Nephron (organoid): Measurements from ENCODE around the gene PPP2R2D.
"Not testable (repeated sequence)": the region's sequence is repeated elsewhere in the genome, so short reads cannot be mapped to it uniquely, and the experiment has no call there.

Experiments
- H3K27ac Mint-ChIP-seq, 3 experiments: 2 replicates each; pipeline ENCODE4 v1.8.0; 2020; ENCODE audit warnings: mixed read lengths in 3 of 3, mild to moderate bottlenecking in 2 of 3, moderate library complexity in 1 of 3
- H3K27me3 Mint-ChIP-seq: 2 replicates; pipeline ENCODE4 v1.8.0; 2021; ENCODE audit warnings: low read depth, mild to moderate bottlenecking, moderate library complexity, mixed read lengths
- H3K36me3 Mint-ChIP-seq: 2 replicates; pipeline ENCODE4 v1.8.0; 2020; ENCODE audit warnings: low read depth, mixed read lengths
- H3K4me1 Mint-ChIP-seq: 2 replicates; pipeline ENCODE4 v1.8.0; 2020; ENCODE audit warnings: mixed read lengths
- H3K4me3 Mint-ChIP-seq, 3 experiments: 2 replicates each; pipeline ENCODE4 v1.8.0; 2020; ENCODE audit warnings: mild to moderate bottlenecking in 3 of 3, mixed read lengths in 3 of 3, moderate library complexity in 2 of 3
- H3K9me3 Mint-ChIP-seq: 2 replicates; pipeline ENCODE4 v1.8.0; 2020; ENCODE audit warnings: mixed read lengths
- TF ChIP-seq, protein P1 (sequence below), 3 experiments: fragments of 200-600 bp; sonication (generic); IDR thresholded peaks; one replicate each; pipeline ENCODE4 v1.5.0; 2021; ENCODE audit warnings: antibody characterized with exemption in 3 of 3; ENCODE audit not compliant: unreplicated experiment in 3 of 3

PPP2R2D gene

DNA sequence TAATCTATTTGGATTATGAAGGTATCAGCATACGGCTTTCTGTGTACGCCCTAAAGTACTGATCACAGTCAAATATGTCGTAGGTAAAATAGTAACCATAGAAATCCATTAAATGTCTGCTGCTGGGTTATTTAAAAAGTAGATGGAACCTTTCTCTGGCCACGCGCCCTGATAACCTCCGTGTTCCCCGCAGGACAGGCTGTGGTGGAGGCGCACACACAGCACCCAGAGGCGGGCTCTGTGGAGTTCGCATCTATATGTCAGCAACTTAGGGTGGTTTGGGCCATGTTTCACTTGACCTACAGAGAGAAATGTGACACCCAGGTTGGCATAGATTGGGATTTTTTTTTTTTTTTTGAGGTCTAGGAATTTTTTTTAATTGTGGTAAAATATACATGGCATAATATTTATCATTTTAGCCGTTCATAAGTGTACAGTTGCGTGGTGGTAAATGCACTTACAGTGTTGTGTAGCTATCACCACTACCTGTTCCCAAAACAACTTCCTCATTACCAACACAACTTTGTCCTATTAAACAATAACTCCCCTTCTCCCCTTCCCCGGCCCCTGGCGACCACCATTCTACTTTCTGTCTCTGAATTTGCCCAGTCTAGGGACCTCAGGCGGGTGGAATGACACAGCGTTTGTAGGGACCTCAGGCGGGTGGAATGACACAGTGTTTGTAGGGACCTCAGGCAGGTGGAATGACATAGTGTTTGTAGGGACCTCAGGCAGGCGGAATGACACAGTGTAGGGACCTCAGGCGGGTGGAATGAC is 15.4 kb downstream of the PPP2R2D start:
- no peaks in the 10 kb centered on the region for H3K27me3 Mint-ChIP-seq

DNA sequence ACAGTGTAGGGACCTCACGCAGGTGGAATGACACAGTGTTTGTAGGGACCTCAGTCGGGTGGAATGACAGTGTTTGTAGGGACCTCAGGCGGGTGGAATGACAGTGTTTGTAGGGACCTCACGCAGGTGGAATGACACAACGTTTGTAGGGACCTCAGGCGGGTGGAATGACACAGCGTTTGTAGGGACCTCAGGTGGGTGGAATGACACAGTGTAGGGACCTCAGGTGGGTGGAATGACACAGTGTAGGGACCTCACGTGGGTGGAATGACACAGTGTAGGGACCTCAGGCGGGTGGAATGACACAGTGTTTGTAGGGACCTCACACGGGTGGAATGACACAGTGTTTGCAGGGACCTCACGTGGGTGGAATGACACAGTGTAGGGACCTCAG is 16.0 kb downstream of the PPP2R2D start:
- H3K9me3 Mint-ChIP-seq, H3K4me3 Mint-ChIP-seq, H3K27ac Mint-ChIP-seq, H3K27me3 Mint-ChIP-seq: not testable (repeated sequence)
- Mint-ChIP-seq H3K4me1 (peaks cover 15% of the 10 kb centered on the region), H3K36me3 (peaks cover 37% of the 10 kb centered on the region)

More for the DNA sequence above, 15.4 kb downstream of the PPP2R2D start:
- Mint-ChIP-seq H3K4me3 (no peak overlapping the region), H3K4me1 (peaks cover 9% of the 10 kb centered on the region), H3K36me3 (peaks cover 37% of the 10 kb centered on the region), H3K9me3 (no peaks in the 10 kb centered on the region), H3K27ac (no peak overlapping the region)
- TF ChIP-seq, protein P1, sequence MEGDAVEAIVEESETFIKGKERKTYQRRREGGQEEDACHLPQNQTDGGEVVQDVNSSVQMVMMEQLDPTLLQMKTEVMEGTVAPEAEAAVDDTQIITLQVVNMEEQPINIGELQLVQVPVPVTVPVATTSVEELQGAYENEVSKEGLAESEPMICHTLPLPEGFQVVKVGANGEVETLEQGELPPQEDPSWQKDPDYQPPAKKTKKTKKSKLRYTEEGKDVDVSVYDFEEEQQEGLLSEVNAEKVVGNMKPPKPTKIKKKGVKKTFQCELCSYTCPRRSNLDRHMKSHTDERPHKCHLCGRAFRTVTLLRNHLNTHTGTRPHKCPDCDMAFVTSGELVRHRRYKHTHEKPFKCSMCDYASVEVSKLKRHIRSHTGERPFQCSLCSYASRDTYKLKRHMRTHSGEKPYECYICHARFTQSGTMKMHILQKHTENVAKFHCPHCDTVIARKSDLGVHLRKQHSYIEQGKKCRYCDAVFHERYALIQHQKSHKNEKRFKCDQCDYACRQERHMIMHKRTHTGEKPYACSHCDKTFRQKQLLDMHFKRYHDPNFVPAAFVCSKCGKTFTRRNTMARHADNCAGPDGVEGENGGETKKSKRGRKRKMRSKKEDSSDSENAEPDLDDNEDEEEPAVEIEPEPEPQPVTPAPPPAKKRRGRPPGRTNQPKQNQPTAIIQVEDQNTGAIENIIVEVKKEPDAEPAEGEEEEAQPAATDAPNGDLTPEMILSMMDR (IDR thresholded peaks at IDR 0.05; ENCODE audit: unreplicated experiment in 3 of 3): no peak

DNA sequence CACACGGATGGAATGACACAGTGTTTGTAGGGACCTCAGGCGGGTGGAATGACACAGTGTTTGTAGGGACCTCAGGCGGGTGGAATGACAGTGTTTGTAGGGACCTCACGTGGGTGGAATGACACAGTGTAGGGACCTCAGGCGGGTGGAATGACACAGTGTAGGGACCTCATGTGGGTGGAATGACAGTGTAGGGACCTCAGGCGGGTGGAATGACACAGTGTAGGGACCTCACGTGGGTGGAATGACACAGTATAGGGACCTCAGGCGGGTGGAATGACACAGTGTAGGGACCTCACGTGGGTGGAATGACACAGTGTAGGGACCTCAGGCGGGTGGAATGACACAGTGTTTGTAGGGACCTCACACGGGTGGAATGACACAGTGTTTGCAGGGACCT is 16.7 kb downstream of the PPP2R2D start:
- H3K27me3 Mint-ChIP-seq, H3K9me3 Mint-ChIP-seq, H3K27ac Mint-ChIP-seq, H3K4me3 Mint-ChIP-seq: not testable (repeated sequence)
- H3K4me1 Mint-ChIP-seq: peaks cover 17% of the 10 kb centered on the region
- peaks cover 31% of the 10 kb centered on the region for H3K36me3 Mint-ChIP-seq

DNA sequence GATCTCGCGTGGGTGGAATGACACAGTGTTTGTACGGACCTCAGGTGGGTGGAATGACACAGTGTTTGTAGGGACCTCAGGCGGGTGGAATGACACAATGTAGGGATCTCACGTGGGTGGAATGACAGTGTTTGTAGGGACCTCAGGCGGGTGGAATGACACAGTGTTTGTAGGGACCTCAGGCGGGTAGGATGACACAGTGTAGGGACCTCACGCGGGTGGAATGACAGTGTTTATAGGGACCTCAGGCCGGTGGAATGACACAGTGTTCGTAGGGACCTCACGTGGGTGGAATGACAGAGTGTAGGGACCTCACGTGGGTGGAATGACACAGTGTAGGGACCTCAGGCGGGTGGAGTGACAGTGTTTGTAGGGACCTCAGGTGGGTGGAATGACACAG is 18.7 kb downstream of the PPP2R2D start:
- not testable (repeated sequence) for H3K27ac Mint-ChIP-seq, H3K27me3 Mint-ChIP-seq, H3K9me3 Mint-ChIP-seq, H3K4me3 Mint-ChIP-seq
- Mint-ChIP-seq H3K4me1 (peaks cover 12% of the 10 kb centered on the region), H3K36me3 (peaks cover 25% of the 10 kb centered on the region)

DNA sequence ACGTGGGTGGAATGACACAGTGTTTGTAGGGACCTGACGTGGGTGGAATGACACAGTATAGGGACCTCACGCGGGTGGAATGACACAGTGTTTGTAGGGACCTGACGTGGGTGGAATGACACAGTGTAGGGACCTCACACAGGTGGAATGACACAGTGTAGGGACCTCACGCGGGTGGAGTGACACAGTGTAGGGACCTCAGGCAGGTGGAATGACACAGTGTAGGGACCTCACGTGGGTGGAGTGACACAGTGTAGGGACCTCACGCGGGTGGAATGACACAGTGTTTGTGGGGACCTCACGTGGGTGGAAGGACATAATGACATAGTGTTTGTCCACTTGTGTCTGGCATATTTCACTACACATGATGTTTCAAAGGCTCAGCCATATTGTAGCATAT is 19.3 kb downstream of the PPP2R2D start:
- Mint-ChIP-seq H3K4me3 (no peak overlapping the region), H3K27ac (no peak overlapping the region), H3K27me3 (no peaks in the 10 kb centered on the region), H3K36me3 (peaks cover 28% of the 10 kb centered on the region), H3K9me3 (peaks cover 8% of the 10 kb centered on the region), H3K4me1 (peaks cover 12% of the 10 kb centered on the region)
- TF ChIP-seq, protein P1 (IDR thresholded peaks at IDR 0.05; ENCODE audit: unreplicated experiment in 3 of 3): no peak

DNA sequence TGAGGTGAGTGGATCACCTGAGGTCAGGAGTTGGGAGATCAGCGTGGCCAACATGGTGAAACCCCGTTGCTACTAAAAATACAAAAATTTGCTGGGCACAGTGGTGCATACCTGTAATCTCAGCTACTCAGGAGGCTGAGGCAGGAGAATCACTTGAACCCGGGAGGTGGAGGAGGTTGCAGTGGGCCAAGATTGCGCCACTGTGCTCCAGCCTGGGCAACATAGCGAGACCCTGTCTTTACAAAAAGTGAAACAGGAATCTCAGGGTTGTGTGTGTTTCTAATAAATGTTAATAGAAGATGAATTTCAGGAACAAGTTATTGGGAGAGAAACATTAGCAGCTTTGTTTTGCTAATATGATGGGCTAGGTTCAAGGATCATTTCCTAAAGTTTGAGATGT is 19.9 kb downstream of the PPP2R2D start:
- Mint-ChIP-seq H3K36me3 (peaks cover 33% of the 10 kb centered on the region), H3K4me1 (peaks cover 12% of the 10 kb centered on the region), H3K27ac (peak overlapping the region; percentile 9 to 83 (median 42)), H3K27me3 (no peaks in the 10 kb centered on the region), H3K4me3 (no peak overlapping the region), H3K9me3 (peaks cover 12% of the 10 kb centered on the region)
- TF ChIP-seq, protein P1 (IDR thresholded peaks at IDR 0.05; ENCODE audit: unreplicated experiment in 3 of 3): no peak

DNA sequence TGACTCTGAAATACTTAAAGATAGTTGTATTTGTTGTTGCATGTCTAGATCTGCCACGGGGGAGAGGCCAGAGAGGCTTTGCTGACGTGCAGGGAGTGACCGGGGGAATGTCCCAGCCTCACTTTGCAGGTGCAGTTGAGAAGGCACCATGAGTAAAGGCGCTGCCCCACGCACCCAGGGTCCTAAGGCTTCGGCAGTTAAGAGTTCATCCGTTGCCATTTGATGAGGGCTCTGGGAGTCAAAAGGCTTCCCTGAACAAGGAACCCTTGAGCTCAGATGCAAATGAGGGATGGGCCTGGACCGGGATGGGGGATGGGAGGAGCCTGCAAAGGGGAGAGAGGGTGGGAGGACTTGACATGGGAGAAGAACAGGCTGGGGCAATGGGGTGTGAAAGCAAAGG is 20.4 kb downstream of the PPP2R2D start:
- peaks cover 38% of the 10 kb centered on the region for H3K36me3 Mint-ChIP-seq

More for the DNA sequence above, 20.4 kb downstream of the PPP2R2D start:
- TF ChIP-seq, protein P1 (IDR thresholded peaks at IDR 0.05; ENCODE audit: unreplicated experiment in 3 of 3): no peak
- Mint-ChIP-seq H3K9me3 (peaks cover 12% of the 10 kb centered on the region), H3K4me1 (peaks cover 12% of the 10 kb centered on the region), H3K4me3 (peak overlapping the region in 1 of 3 experiments; percentile 12), H3K27ac (peak overlapping the region; percentile 9 to 83 (median 42)), H3K27me3 (no peaks in the 10 kb centered on the region)
